HepG2 (cell line): ENCODE measurements around the gene CADPS2. TPM values are rescaled to one million over a fixed set of nuclear protein-coding genes. Genes with fewer than 3 reads are reported as not detected.

Experiments
- ATAC-seq: fragments of 200-7000 bp; cut with Tn5 transposase; 3 replicates; pipeline ENCODE4 v1.9.1; 2020; ENCODE audit warnings: mild to moderate bottlenecking, moderate library complexity
- BruUV-seq: library from RNA; stranded (reverse); fragments of 400-500 nt; replicated peaks from 2 replicates; lab custom pipeline; 2021; lab: Mats Ljungman, UMichigan
- CTCF ChIA-PET: fragments of 300-600 bp; formaldehyde crosslinking; extraction: SDS; loops from one replicate; lab custom pipeline; 2021; ENCODE audit warnings: low total read pairs, inconsistent platforms, low intra/inter-chr PET ratio; lab: Yijun Ruan, JAX
- POLR2A ChIA-PET: fragments of 350-600 bp; sonication (Branson Sonifier 250); formaldehyde crosslinking; loops from one replicate; lab custom pipeline; 2020; ENCODE audit warnings: antibody characterized with exemption, inconsistent platforms; lab: Yijun Ruan, JAX
- DNase-seq: peaks from one replicate; pipeline ENCODE4 v3.0.0-alpha.2; 2015; ENCODE audit warnings: low spot score
- FAIRE-seq: peaks from 3 replicates; lab custom pipeline; 2011; peaks lifted over from hg19 to GRCh38; lab: Jason Lieb, UNC
- H2AFZ ChIP-seq: one replicate; pipeline ENCODE4 v1.6.1; 2011; ENCODE audit warnings: low read length, inconsistent platforms
- H3K27ac ChIP-seq: fragments of 300-600 bp; 3 replicates; pipeline ENCODE4 v1.8.0; 2011; ENCODE audit warnings: mixed run types, mild to moderate bottlenecking, mixed read lengths, low read length, inconsistent platforms; ENCODE audit not compliant: insufficient read depth; ENCODE audit errors: extremely low read length
- H3K27me3 ChIP-seq, 2 experiments: fragments of 200-600 bp in 1 of 2; 2 replicates in 1 of 2; 3 replicates in 1 of 2; pipeline versions ENCODE4 v1.6.0 to v1.8.0; 2011; ENCODE audit warnings: low read length in 2 of 2, mild to moderate bottlenecking in 2 of 2, moderate library complexity in 2 of 2, inconsistent platforms in 1 of 2; ENCODE audit not compliant: insufficient read depth in 2 of 2, control insufficient read depth in 1 of 2
- H3K36me3 ChIP-seq, 2 experiments: fragments of 200-600 bp in 1 of 2; replicated peaks in 1 of 2; 2 replicates in 1 of 2; 3 replicates in 1 of 2; pipeline versions ENCODE4 v1.5.1 to v1.8.0; 2011; ENCODE audit warnings: low read length in 2 of 2, inconsistent platforms in 1 of 2; ENCODE audit not compliant: insufficient read depth in 2 of 2, control insufficient read depth in 1 of 2
- H3K4me1 ChIP-seq: 2 replicates; pipeline ENCODE4 v1.5.1; 2012; ENCODE audit warnings: low read length, inconsistent platforms; ENCODE audit not compliant: insufficient read depth
- H3K4me2 ChIP-seq: 2 replicates; pipeline ENCODE4 v1.6.0; 2011; ENCODE audit warnings: low read depth, low read length, inconsistent platforms
- H3K4me3 ChIP-seq, 3 experiments: fragments of 200-600 bp in 1 of 3; sonication (generic), shearing (Covaris generic) in 1 of 3; replicated peaks in 1 of 3; 2 replicates each; pipeline ENCODE4 v1.5.1; 2011 to 2016; ENCODE audit warnings: low read length in 3 of 3, inconsistent platforms in 2 of 3, low read depth in 2 of 3, mild to moderate bottlenecking in 2 of 3, control low read depth in 1 of 3, mixed read lengths in 1 of 3; ENCODE audit not compliant: insufficient read depth in 1 of 3
- H3K79me2 ChIP-seq: one replicate; pipeline ENCODE4 v1.6.1; 2011; ENCODE audit warnings: low read length, inconsistent platforms; ENCODE audit not compliant: insufficient read depth
- H3K9ac ChIP-seq: 2 replicates; pipeline ENCODE4 v1.6.0; 2011; ENCODE audit warnings: mild to moderate bottlenecking, low read depth, low read length, inconsistent platforms; ENCODE audit not compliant: insufficient read depth
- H3K9me3 ChIP-seq: 2 replicates; pipeline ENCODE4 v1.5.1; 2012; ENCODE audit warnings: mild to moderate bottlenecking, low read length
- H4K20me1 ChIP-seq: 2 replicates; pipeline ENCODE4 v1.6.0; 2011; ENCODE audit warnings: inconsistent platforms, mild to moderate bottlenecking, low read length, moderate library complexity; ENCODE audit not compliant: insufficient read depth
- CENPBD1 ChIP-seq: sonication (generic); formaldehyde crosslinking; IDR thresholded peaks from 2 replicates; pipeline ENCODE4 v1.8.0; 2022; ENCODE audit warnings: missing genetic modification reagents, low read depth, mild to moderate bottlenecking, borderline replicate concordance
- KAT2B ChIP-seq: fragments of 150-350 bp; IDR thresholded peaks from 2 replicates; pipeline ENCODE4 v1.6.1; 2014; ENCODE audit warnings: low read depth, low read length, borderline replicate concordance
- MNT ChIP-seq: fragments of 450-650 bp; IDR thresholded peaks from 2 replicates; pipeline ENCODE4 v1.6.1; 2016
- MTA3 ChIP-seq: sonication (generic); formaldehyde crosslinking; IDR thresholded peaks from 2 replicates; pipeline ENCODE4 v1.4.0; 2020; ENCODE audit warnings: missing genetic modification reagents
- MXD4 ChIP-seq: IDR thresholded peaks from 2 replicates; pipeline ENCODE4 v1.6.1; 2016; ENCODE audit warnings: mild to moderate bottlenecking, missing biosample characterization, missing genetic modification reagents
- PBX3 ChIP-seq: sonication (generic); formaldehyde crosslinking; IDR thresholded peaks from 2 replicates; pipeline ENCODE4 v1.8.1; 2023; ENCODE audit warnings: missing genetic modification reagents, inconsistent platforms, borderline replicate concordance
- RORA ChIP-seq: sonication (generic); formaldehyde crosslinking; IDR thresholded peaks from 2 replicates; pipeline ENCODE4 v1.5.0; 2020; ENCODE audit warnings: mild to moderate bottlenecking, missing genetic modification reagents, moderate library complexity
- THRA ChIP-seq: sonication (generic); formaldehyde crosslinking; IDR thresholded peaks from 2 replicates; pipeline ENCODE4 v1.4.0; 2020; ENCODE audit warnings: missing genetic modification reagents, borderline replicate concordance
- TRIM24 ChIP-seq: sonication (generic); formaldehyde crosslinking; IDR thresholded peaks from 2 replicates; pipeline ENCODE4 v1.8.0; 2022; ENCODE audit warnings: mild to moderate bottlenecking, missing genetic modification reagents
- YEATS4 ChIP-seq: sonication (generic); formaldehyde crosslinking; IDR thresholded peaks from 2 replicates; pipeline ENCODE4 v1.4.0; 2020; ENCODE audit warnings: missing genetic modification reagents, borderline replicate concordance
- ZNF547 ChIP-seq: sonication (generic); formaldehyde crosslinking; IDR thresholded peaks from 2 replicates; pipeline ENCODE4 v1.5.1; 2020; ENCODE audit warnings: mild to moderate bottlenecking, missing genetic modification reagents
- in situ Hi-C: cut with HindIII; loops from 2 replicates; pipeline ENCODE4 v1.10.0; 2017; ENCODE audit warnings: low pct_unique_long_range_greater_than_20kb; ENCODE audit not compliant: extremely low pct_ligation_motif_present
- intact Hi-C: fragments of 100-400 bp; cut with micrococcal nuclease; formaldehyde crosslinking; loops from one replicate; pipeline ENCODE4 v1.10.0; 2022; ENCODE audit not compliant: unreplicated experiment
- polyA plus RNA-seq, 8 experiments: library from polyadenylated mRNA; depleted of rRNA in 3 of 8; stranded (reverse) in 7 of 8; unstranded in 1 of 8; fragments of >200 nt; fragmentation: Illumina TruSeq in 4 of 8; extraction: Trizol in 4 of 8; gene quantifications; 2 replicates each; pipeline versions ENCODE4 v1.2.1 to v1.2.3, GENCODE V29; 2011 to 2016; ENCODE audit warnings: low read depth in 4 of 8, missing spikeins in 1 of 8, mixed read lengths in 1 of 8; ENCODE audit not compliant: insufficient read depth in 1 of 8
- total RNA-seq, 5 experiments: library from RNA; depleted of rRNA; stranded (reverse); fragments of >200 nt; fragmentation: Illumina TruSeq; extraction: Trizol; gene quantifications; 2 replicates each; pipeline ENCODE4 v1.2.3, GENCODE V29; 2016; ENCODE audit warnings: low read depth in 1 of 5
- TF ChIP-seq, protein P1 (sequence below): sonication (generic); formaldehyde crosslinking; IDR thresholded peaks from 2 replicates; pipeline ENCODE4 v1.5.0; 2020; ENCODE audit warnings: missing genetic modification reagents

The CADPS2 gene
- total and polyA plus RNA-seq, 2 of the 13 experiments (the other 11 are each of a cell fraction or from before 2014, with no cell fraction given): 17.6 to 43.8 TPM

- no peak for TF ChIP-seq ZNF547 (CRISPR knock-in tag)
- TF ChIP-seq, protein P1, sequence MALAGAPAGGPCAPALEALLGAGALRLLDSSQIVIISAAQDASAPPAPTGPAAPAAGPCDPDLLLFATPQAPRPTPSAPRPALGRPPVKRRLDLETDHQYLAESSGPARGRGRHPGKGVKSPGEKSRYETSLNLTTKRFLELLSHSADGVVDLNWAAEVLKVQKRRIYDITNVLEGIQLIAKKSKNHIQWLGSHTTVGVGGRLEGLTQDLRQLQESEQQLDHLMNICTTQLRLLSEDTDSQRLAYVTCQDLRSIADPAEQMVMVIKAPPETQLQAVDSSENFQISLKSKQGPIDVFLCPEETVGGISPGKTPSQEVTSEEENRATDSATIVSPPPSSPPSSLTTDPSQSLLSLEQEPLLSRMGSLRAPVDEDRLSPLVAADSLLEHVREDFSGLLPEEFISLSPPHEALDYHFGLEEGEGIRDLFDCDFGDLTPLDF: no peak
- no peak for TF ChIP-seq THRA (CRISPR knock-in tag)
- TF ChIP-seq KAT2B: no peak
- TF ChIP-seq MTA3 (CRISPR knock-in tag): no peak
- TF ChIP-seq MXD4 (CRISPR knock-in tag): no peak
- TF ChIP-seq TRIM24 (CRISPR knock-in tag): no peak
- TF ChIP-seq YEATS4 (CRISPR knock-in tag): no peak
- no peak for TF ChIP-seq PBX3 (CRISPR knock-in tag)
- TF ChIP-seq CENPBD1 (CRISPR knock-in tag): no peak
Measured at GRCh38 chr7:122543891-122544290, 342.4 kb downstream of the CADPS2 start (continued).

DNA sequence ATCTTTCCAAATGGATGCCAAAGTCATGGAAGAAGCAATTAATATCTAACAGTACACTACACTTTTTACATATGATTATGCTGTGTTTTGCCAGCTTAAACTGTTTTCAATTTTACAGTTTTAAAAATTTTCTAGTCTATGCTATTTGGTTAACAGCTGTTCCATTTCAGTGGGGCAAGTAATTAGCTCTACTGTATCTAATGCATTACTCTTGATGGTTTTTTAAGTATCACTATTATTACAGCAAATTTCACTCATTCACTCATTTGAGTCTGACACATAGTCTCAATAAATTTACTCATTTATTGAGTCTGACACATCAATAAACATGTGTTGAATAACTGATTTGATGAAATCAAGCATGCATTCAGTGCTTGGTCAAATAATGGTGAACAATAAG, 343.1 kb downstream of the CADPS2 start:
- ATAC-seq (no peak), FAIRE-seq (no peak), DNase-seq (no peak)
- in situ Hi-C loops: no loop called here
- no peak overlapping the region for H3K4me3 ChIP-seq
- H3K27ac ChIP-seq: no peak overlapping the region
- intact Hi-C loops: no loop called here
- peak; percentile 49 for TF ChIP-seq MNT
- no peak for TF ChIP-seq RORA
- no peak overlapping the region for H3K4me2 ChIP-seq
- no peaks in the 10 kb centered on the region; a peak in 1 of 5 replicates for H3K36me3 ChIP-seq
- ChIA-PET CTCF (no interaction called here), POLR2A (no interaction called here)
- BruUV-seq: no TSS peak
- H2AFZ ChIP-seq: no peak overlapping the region
- no peaks in the 10 kb centered on the region for H4K20me1 ChIP-seq
- H3K9me3 ChIP-seq: no peaks in the 10 kb centered on the region
- H3K79me2 ChIP-seq: no peaks in the 10 kb centered on the region
- no peaks in the 10 kb centered on the region for H3K27me3 ChIP-seq
- H3K9ac ChIP-seq: no peak overlapping the region
- no peaks in the 10 kb centered on the region for H3K4me1 ChIP-seq
